Activated CD4-positive, alpha-beta T cell treated with anti-CD3 and anti-CD28 coated beads, Interleukin-2, amount 10 ng/mL, durations not matched to agents 7 days and 5 days (primary cell): ENCODE measurements around the gene ACOX1. TPM values are rescaled to one million over a fixed set of nuclear protein-coding genes. Genes with fewer than 3 reads are reported as not detected.

Experiments
- CTCF ChIA-PET: fragments of 350-600 bp; sonication (Branson Sonifier 250); formaldehyde crosslinking; loops from one replicate; lab custom pipeline; 2021; ENCODE audit warnings: antibody characterized with exemption; lab: Charles Lee
- POLR2A ChIA-PET: fragments of 350-600 bp; sonication (Branson Sonifier 250); formaldehyde crosslinking; loops from one replicate; lab custom pipeline; 2021; ENCODE audit warnings: antibody characterized with exemption; lab: Charles Lee
- DNase-seq: peaks from one replicate; pipeline ENCODE4 v3.0.0-alpha.2; 2020
- H3K27ac Mint-ChIP-seq: one replicate; pipeline ENCODE4 v1.8.0; 2021; ENCODE audit warnings: mild to moderate bottlenecking, moderate library complexity, mixed read lengths
- H3K27me3 Mint-ChIP-seq: one replicate; pipeline ENCODE4 v1.8.0; 2021; ENCODE audit warnings: mixed read lengths
- H3K36me3 Mint-ChIP-seq: one replicate; pipeline ENCODE4 v1.8.0; 2021; ENCODE audit warnings: low read depth, mixed read lengths
- H3K4me1 Mint-ChIP-seq: one replicate; pipeline ENCODE4 v1.8.0; 2021; ENCODE audit warnings: mixed read lengths
- H3K4me3 Mint-ChIP-seq: one replicate; pipeline ENCODE4 v1.8.0; 2021; ENCODE audit warnings: mild to moderate bottlenecking, moderate library complexity, mixed read lengths
- H3K9me3 Mint-ChIP-seq: one replicate; pipeline ENCODE4 v1.8.0; 2021; ENCODE audit warnings: mixed read lengths
- total RNA-seq, 2 experiments: library from RNA; stranded (reverse); gene quantifications; one replicate each; pipeline ENCODE4 v1.2.3, GENCODE V29; 2021

Gene ACOX1
- total RNA-seq, 2 experiments from 2014 or later = 27.8 to 34.7 TPM

DNA sequence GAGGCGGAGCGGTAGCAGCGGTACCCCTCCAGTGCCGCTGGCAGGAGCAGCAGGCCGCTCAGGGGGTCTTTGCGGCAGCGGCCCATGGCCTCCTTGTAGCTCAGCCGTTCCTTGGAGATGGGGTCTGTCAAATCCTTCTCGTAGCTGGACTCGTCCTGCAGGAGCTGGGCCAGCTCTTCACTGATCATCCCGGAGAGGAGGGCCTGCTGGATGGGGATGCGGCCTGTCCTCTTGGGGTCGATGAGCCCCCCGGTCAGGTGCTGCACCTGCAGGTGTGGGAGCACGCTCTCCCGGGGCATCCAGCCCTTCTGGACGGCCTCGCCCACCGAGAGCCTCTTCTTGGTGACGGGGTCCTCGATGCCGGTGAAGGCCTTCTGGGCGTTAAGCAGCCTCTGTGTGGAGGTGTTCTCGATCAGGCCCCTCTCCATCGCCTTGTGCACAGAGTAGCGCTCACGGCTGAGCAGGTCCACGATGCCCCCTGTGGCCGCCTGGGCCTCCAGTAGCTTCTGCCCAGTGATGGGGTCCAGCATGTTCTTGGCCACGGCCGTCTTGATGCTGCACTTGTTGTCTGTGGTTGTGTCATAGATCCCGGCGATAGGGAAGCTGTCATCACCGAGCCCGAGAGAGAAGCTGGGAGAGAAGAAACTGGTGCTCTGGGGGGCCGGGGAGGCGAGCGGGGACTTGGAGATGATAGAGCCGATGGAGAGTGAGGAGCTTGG, 28.3 kb upstream of the ACOX1 start:
- H3K27me3 Mint-ChIP-seq = no peaks in the 10 kb centered on the region
- CTCF ChIA-PET = interaction anchor here (1.3 to 5.0 kb wide), 4 partner anchors 7 to 102 kb away, joined by 3 to 29 read pairs (median 10); partner anchors contain the start of genes CDK3 and MRPL38
- no peak overlapping the region for H3K4me3 Mint-ChIP-seq
- H3K27ac Mint-ChIP-seq = peak overlapping the region; percentile 44
- no peaks in the 10 kb centered on the region for H3K36me3 Mint-ChIP-seq
- POLR2A ChIA-PET = no interaction called here
- H3K9me3 Mint-ChIP-seq = no peaks in the 10 kb centered on the region
- peaks cover 2% of the 10 kb centered on the region for H3K4me1 Mint-ChIP-seq
- no peak for DNase-seq

- Mint-ChIP-seq H3K4me1 (peaks cover 2% of the 10 kb centered on the region), H3K4me3 (no peak overlapping the region), H3K36me3 (no peaks in the 10 kb centered on the region), H3K27me3 (no peaks in the 10 kb centered on the region), H3K27ac (no peak overlapping the region), H3K9me3 (no peaks in the 10 kb centered on the region)
- ChIA-PET POLR2A (no interaction called here), CTCF (interaction anchor here (0.6 to 4.3 kb wide), 15 partner anchors 9 to 380 kb away, joined by 3 to 27 read pairs (median 4); partner anchors contain the start of gene MRPL38)
- DNase-seq = peak; percentile 90
These were observed 26.5 kb upstream of the ACOX1 start for GRCh38 chr17:76005263-76006149.

GRCh38 chr17:76004750-76005262, 25.8 kb upstream of the ACOX1 start:
- DNase-seq = no peak
- H3K4me1 Mint-ChIP-seq = peaks cover 2% of the 10 kb centered on the region
- no peaks in the 10 kb centered on the region for H3K36me3 Mint-ChIP-seq
- ChIA-PET CTCF (interaction anchor here (0.8 to 4.3 kb wide), 12 partner anchors 8 to 140 kb away, joined by 3 to 27 read pairs (median 5); partner anchors contain the start of gene MRPL38), POLR2A (interaction anchor here (0.6 kb wide), 1 partner anchor 1450 kb away, joined by 8 read pairs; no protein-coding TSS in a partner anchor)
- no peak overlapping the region for H3K27ac Mint-ChIP-seq
- no peaks in the 10 kb centered on the region for H3K9me3 Mint-ChIP-seq
- no peak overlapping the region for H3K4me3 Mint-ChIP-seq
- no peaks in the 10 kb centered on the region for H3K27me3 Mint-ChIP-seq

GRCh38 chr17:76003915-76004314, 24.9 kb upstream of the ACOX1 start:
- CTCF ChIA-PET = interaction anchor here (0.7 to 4.3 kb wide), 6 partner anchors 10 to 640 kb away, joined by 3 to 27 read pairs (median 5); partner anchors contain the start of gene MRPL38
- Mint-ChIP-seq H3K27ac (no peak overlapping the region), H3K4me3 (no peak overlapping the region), H3K27me3 (no peaks in the 10 kb centered on the region), H3K36me3 (no peaks in the 10 kb centered on the region), H3K4me1 (peaks cover 2% of the 10 kb centered on the region), H3K9me3 (no peaks in the 10 kb centered on the region)
- POLR2A ChIA-PET = interaction anchor here (0.6 kb wide), 2 partner anchors 159 to 1451 kb away, joined by 3 to 8 read pairs; no protein-coding TSS in a partner anchor
- DNase-seq = no peak

DNA sequence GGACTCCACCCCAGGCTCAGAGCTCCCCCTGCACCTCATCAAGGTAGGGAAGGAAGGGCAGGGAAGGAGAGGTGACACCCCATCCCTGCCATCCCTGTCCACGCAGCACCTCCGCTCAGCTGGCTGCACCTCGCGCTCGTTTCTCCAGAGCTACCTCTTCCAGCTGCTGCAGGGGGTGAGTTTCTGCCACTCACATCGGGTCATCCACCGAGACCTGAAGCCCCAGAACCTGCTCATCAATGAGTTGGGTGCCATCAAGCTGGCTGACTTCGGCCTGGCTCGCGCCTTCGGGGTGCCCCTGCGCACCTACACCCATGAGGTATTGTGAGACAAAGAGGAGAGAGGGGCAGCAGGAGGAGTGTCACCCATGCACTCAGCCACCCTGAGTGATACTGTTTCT, 23.1 kb upstream of the ACOX1 start:
- ChIA-PET CTCF (interaction anchor here (0.6 to 5.1 kb wide), 9 partner anchors 8 to 297 kb away, joined by 3 to 29 read pairs (median 4); partner anchors contain the start of gene MRPL38), POLR2A (no interaction called here)
- Mint-ChIP-seq H3K4me3 (no peak overlapping the region), H3K4me1 (peaks cover 12% of the 10 kb centered on the region), H3K9me3 (no peaks in the 10 kb centered on the region), H3K36me3 (no peaks in the 10 kb centered on the region), H3K27ac (no peak overlapping the region), H3K27me3 (no peaks in the 10 kb centered on the region)
- DNase-seq = no peak

GRCh38 chr17:76000755-76001521, 22.0 kb upstream of the ACOX1 start, which contains the start of gene CDK3:
Gene CDK3, plus strand, starts transcription at chr17:76000855. Its CDS starts 571 bp downstream, at chr17:76001426.
- Mint-ChIP-seq H3K4me3 (no peak within 1 kb of the TSS), H3K27ac (no peak within 1 kb of the TSS), H3K4me1 (peaks cover 19% of the 10 kb centered on the region), H3K9me3 (no peaks in the 10 kb centered on the region), H3K27me3 (no peaks in the 10 kb centered on the region), H3K36me3 (no peaks in the 10 kb centered on the region)
- POLR2A ChIA-PET = no interaction called here
- DNase-seq = no peak
- CTCF ChIA-PET = interaction anchor here (0.6 to 6.2 kb wide), 19 partner anchors 9 to 97 kb away, joined by 3 to 31 read pairs (median 3); partner anchors contain the start of gene FBF1

DNA sequence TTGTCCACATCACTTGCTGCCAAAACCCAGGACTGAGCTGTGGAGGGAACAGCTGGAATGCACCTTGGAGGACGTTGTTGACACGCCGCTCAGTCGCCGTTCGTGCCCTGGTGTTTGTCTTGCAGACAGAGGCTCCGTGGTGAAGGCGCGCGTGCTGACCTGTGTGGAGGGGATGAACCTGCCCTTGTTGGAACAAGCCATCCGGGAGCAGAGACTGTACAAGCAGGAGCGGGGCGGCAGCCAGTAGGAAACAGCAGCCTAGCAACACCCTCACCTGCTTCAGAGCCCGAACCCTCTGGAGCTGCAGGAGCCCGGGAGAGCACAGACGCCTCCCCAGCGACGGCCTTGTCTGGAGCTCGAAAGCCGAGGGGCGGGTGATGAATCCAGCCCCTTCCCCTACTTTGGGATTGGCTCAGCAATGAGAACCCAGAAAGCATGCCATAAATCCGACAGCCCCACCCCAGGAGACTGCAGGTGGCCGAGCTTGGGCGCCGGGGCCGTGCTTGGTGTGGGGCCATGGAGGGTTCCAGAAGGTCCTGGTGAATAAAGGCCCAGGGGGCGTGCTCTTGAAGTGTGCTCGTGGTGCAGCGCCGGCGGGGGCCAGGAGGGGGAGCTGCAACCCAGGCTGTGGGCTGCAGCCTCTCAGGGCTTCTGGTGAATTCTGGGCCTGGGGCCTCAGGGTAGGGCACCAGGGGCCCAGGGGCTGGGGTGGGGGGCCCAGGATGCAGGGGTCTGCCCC, 21.2 kb upstream of the ACOX1 start:
- Mint-ChIP-seq H3K4me3 (no peak overlapping the region), H3K9me3 (no peaks in the 10 kb centered on the region), H3K4me1 (peaks cover 20% of the 10 kb centered on the region), H3K36me3 (no peaks in the 10 kb centered on the region), H3K27me3 (no peaks in the 10 kb centered on the region), H3K27ac (no peak overlapping the region)
- ChIA-PET POLR2A (interaction anchor here (0.5 kb wide), 1 partner anchor 383 kb away, joined by 3 read pairs; no protein-coding TSS in a partner anchor), CTCF (interaction anchor here (0.6 to 6.2 kb wide), 15 partner anchors 10 to 299 kb away, joined by 3 to 31 read pairs (median 3); partner anchors contain the start of genes FBF1 and GALK1)
- peak; percentile 71 for DNase-seq

- H3K36me3 Mint-ChIP-seq = peaks cover 2% of the 10 kb centered on the region
- ChIA-PET CTCF (interaction anchor here (0.6 to 6.2 kb wide), 6 partner anchors 11 to 1103 kb away, joined by 3 to 31 read pairs (median 4); no protein-coding TSS in a partner anchor), POLR2A (no interaction called here)
- no peak overlapping the region for H3K4me3 Mint-ChIP-seq
- peaks cover 20% of the 10 kb centered on the region for H3K4me1 Mint-ChIP-seq
- H3K27me3 Mint-ChIP-seq = no peaks in the 10 kb centered on the region
- no peaks in the 10 kb centered on the region for H3K9me3 Mint-ChIP-seq
- no peak overlapping the region for H3K27ac Mint-ChIP-seq
- DNase-seq = no peak
These were observed 19.4 kb upstream of the ACOX1 start for GRCh38 chr17:75998327-75998795.

GRCh38 chr17:75996665-75997590, 18.0 kb upstream of the ACOX1 start:
- Mint-ChIP-seq H3K27ac (peak overlapping the region; percentile 65), H3K4me3 (no peak overlapping the region), H3K36me3 (peaks cover 3% of the 10 kb centered on the region), H3K27me3 (no peaks in the 10 kb centered on the region), H3K9me3 (no peaks in the 10 kb centered on the region), H3K4me1 (peaks cover 20% of the 10 kb centered on the region)
- POLR2A ChIA-PET = interaction anchor here (0.6 to 1.1 kb wide), 3 partner anchors 13 to 94 kb away, joined by 3 to 5 read pairs (median 3); no protein-coding TSS in a partner anchor
- CTCF ChIA-PET = interaction anchor here (0.5 to 6.2 kb wide), 14 partner anchors 9 to 401 kb away, joined by 3 to 31 read pairs (median 4); no protein-coding TSS in a partner anchor
- peak; percentile 21 for DNase-seq

GRCh38 chr17:75995385-75995925, 16.5 kb upstream of the ACOX1 start:
- Mint-ChIP-seq H3K9me3 (no peaks in the 10 kb centered on the region), H3K36me3 (peaks cover 3% of the 10 kb centered on the region), H3K27ac (no peak overlapping the region), H3K4me1 (peaks cover 20% of the 10 kb centered on the region), H3K27me3 (no peaks in the 10 kb centered on the region), H3K4me3 (no peak overlapping the region)
- ChIA-PET POLR2A (interaction anchor here (1.1 kb wide), 1 partner anchor 11 kb away, joined by 3 read pairs; no protein-coding TSS in a partner anchor), CTCF (interaction anchor here (0.9 to 6.2 kb wide), 6 partner anchors 10 to 284 kb away, joined by 3 to 31 read pairs (median 4); no protein-coding TSS in a partner anchor)
- DNase-seq = no peak
